HG03457 (cell line): ENCODE results near the gene POLN.
"Not testable (repeated sequence)": the region's sequence is repeated elsewhere in the genome, so short reads cannot be mapped to it uniquely, and the experiment has no call there.

Experiments
- ATAC-seq: cut with Tn5 transposase; IDR thresholded peaks from one replicate; pipeline ENCODE4 v1.9.1; 2021; ENCODE audit warnings: moderate number of reproducible peaks; ENCODE audit not compliant: unreplicated experiment

Gene POLN

GRCh38 chr4:2222838-2223237 lies 19.1 kb downstream of the POLN start:
- no peak for ATAC-seq

DNA sequence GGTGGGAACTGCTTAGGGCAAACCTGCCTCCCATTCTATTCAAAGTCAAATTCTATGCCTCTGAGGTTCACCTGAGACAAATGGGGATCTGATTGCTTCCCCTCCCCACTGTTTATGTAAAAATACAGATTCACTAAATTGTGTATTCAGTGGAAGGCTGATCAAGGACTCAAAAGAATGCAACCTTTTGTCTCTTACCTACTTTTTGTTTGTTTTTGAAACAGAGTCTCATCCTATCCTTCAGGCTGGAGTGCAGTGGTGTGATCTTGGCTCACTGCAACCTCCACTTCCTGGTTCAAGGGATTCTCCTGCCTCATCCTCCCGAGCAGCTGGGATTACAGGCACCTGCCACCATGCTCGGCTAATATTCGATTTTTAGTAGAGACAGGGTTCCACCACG lies 20.5 kb downstream of the POLN start:
- not testable (repeated sequence) for ATAC-seq

- ATAC-seq: no peak
These were observed 21.8 kb downstream of the POLN start for GRCh38 chr4:2220016-2220630.

GRCh38 chr4:2219233-2219760 lies 22.6 kb downstream of the POLN start:
- ATAC-seq: no peak

DNA sequence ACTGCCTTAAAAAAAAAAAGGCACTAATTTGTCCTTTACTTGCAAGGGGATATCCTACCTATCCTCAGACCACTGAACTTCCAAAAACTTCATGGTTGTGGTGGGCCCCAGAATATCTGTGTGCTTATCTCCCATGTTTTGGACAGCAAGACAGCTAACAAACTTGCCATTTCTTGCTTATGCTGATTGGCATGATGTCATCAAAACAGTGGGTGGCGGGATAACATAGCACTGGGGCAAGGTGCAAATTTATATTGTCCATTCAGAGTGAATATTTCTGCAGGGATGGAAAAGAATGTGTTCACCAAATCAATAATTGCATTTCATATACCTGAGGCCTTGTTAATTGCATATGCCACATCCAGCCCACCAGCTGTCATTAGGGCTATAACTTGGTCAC lies 23.5 kb downstream of the POLN start:
- ATAC-seq: no peak

DNA sequence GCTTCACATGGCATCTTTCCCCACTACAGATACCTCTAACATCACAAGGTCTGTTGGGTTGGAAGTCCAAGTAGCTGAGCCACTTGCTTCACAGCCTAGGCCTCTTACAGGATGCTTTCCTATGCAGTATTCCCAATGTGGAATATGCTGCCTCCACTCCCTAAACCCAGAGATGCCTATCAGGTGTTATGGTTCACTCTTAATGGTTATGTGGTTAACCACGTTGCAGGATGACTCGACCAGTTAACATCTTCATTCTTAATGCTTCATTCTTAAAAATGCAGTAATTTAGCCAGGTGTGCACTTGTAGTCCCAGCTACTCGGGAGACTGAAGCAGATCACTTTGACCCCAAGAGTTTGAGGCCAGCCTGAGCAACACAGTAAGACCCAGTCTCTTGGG lies 24.2 kb downstream of the POLN start:
- no peak for ATAC-seq

- no peak for ATAC-seq
These were observed 29.1 kb downstream of the POLN start for GRCh38 chr4:2212831-2213230.

DNA sequence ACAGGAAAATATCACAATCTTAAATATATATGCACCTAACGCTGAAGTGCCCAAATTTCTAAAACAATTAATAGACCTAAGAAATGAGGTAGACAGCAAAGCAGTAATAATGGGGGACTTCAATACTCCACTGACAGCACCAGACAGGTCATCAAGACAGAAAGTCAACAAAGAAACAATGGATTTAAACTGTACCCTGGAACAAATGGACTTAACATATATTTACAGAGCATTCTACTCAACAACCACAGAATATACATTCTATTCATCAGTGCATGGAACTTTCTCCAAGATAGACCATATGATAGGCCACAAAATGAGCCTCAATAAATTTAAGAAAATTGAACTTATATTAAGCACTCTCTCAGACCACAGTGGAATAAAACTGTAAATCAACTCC lies 39.1 kb downstream of the POLN start:
- not testable (repeated sequence) for ATAC-seq

- no peak for ATAC-seq
These were observed 47.4 kb downstream of the POLN start for GRCh38 chr4:2194496-2194895.

DNA sequence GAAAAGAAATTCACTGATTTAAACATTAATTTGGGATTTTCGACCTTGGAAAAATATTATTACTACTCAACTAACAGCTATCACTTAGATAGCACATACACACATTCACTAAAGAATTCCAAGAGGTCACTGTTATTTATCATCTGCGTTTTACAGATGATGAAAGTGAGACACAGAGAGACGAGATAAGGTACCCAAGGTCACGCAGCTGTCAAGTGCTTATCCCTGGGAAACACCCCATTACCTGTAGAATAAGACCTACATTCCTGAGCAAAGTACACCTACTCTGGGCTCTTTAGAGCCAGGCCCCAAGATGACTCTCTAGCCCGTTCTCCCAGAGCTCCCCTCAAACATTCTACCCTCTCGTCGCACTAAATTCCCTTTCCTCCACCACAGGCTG lies 48.6 kb downstream of the POLN start:
- ATAC-seq: no peak

GRCh38 chr4:2186865-2187172 lies 55.1 kb downstream of the POLN start:
- ATAC-seq: no peak

GRCh38 chr4:2186133-2186864 lies 55.6 kb downstream of the POLN start:
- no peak for ATAC-seq

DNA sequence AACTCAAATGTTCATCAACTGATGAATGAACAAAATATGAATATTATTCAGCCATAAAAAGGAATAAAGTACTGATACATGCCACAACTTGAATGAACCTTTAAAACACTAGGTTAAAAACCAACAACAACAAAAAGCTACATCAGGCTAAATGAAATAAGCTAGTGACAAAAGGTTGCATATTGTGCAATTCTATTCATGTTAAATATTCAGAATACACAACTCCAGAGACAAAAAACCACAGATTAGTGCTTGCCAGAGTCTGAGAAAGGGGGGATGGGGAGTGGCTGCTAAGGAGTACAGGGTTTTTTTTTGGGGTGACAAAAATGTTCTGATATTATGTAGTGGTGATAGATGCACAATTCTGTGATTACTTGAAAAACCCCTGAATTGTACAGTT lies 58.5 kb downstream of the POLN start:
- no peak for ATAC-seq

DNA sequence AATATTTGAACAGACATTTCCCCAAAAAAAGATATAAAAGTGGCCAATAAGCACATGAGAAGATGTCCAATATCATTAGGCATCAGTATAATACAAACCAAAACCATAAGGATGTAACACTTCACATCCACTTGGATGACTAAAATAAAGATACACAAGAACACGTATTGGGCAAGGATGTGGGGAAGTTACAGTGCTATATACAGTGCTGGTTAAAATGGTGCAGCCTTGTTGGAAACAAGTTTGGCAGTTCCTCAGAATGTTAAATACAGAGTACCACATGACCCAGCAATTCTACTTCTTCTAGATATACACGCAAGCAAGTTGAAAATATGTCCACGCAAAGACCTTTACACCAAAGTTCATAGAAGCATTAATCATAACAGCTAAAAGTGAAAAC lies 58.9 kb downstream of the POLN start:
- ATAC-seq: no peak

- ATAC-seq: no peak
These were observed 61.5 kb downstream of the POLN start for GRCh38 chr4:2180410-2180809.

GRCh38 chr4:2179717-2180116 lies 62.2 kb downstream of the POLN start:
- no peak for ATAC-seq

GRCh38 chr4:2178986-2179385 lies 62.9 kb downstream of the POLN start:
- no peak for ATAC-seq

GRCh38 chr4:2177443-2178093 lies 64.4 kb downstream of the POLN start:
- ATAC-seq: no peak

DNA sequence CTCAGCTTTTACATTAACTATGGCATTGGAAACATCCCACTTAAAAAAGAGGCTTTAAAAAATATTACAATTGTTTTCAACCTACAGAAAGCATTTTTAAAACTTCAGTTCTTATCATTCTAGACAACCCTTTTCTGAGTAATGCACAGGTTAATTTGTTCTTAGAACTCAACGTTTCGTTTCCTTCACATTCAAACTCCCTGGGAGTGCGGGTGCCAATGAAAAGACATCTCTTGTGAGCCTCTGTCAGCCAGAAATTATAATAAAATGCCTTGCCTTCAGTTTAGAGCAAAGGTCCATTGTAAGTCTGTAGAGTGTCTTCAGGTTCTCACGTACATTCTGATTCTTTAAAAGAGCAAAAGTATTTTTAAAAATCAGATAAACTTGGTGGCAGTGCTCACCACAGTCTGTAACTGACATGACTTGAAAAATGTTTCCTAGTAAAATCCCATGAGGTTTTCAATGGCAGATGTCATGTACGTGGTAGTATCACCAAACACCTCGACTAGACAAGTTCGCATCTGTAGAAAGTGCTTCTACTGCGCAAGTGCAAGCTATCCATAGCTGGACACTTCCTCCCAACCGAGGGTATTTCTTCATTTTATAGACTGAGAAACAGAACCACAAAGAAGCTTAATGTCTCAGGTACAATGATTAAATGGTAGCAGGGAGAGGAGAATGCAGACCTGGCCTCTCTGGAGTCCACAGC lies 65.8 kb downstream of the POLN start:
- ATAC-seq: no peak

DNA sequence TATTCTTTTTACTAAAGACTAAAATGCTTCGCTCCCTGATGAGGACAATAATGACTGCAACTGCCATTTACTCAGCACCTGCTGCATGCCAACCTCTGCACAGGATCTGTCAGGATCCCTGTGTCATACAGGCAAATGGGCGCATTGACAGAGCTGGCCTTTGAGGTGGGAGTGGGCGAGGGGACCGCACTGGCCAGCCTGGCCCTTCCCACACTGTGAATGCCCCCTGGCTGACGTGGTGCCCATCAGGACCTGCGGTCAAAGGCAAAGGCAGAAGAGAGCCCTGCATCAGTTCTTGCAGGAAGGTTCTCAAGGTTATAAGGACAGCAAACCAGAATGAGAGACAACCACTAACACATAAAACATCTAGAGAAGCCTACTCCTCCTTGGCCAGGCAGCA lies 67.9 kb downstream of the POLN start:
- ATAC-seq: no peak

- no peak for ATAC-seq
These were observed 69.2 kb downstream of the POLN start for GRCh38 chr4:2172627-2173231.
